HG02610 (cell line): ENCODE measurements around the gene PNLDC1.
"Not testable (repeated sequence)": the region's sequence is repeated elsewhere in the genome, so short reads cannot be mapped to it uniquely, and the experiment has no call there.

Source experiments
- ATAC-seq: cut with Tn5 transposase; IDR thresholded peaks from one replicate; pipeline ENCODE4 v1.9.1; 2021; ENCODE audit warnings: mild to moderate bottlenecking, moderate library complexity; ENCODE audit not compliant: unreplicated experiment

PNLDC1 gene

DNA sequence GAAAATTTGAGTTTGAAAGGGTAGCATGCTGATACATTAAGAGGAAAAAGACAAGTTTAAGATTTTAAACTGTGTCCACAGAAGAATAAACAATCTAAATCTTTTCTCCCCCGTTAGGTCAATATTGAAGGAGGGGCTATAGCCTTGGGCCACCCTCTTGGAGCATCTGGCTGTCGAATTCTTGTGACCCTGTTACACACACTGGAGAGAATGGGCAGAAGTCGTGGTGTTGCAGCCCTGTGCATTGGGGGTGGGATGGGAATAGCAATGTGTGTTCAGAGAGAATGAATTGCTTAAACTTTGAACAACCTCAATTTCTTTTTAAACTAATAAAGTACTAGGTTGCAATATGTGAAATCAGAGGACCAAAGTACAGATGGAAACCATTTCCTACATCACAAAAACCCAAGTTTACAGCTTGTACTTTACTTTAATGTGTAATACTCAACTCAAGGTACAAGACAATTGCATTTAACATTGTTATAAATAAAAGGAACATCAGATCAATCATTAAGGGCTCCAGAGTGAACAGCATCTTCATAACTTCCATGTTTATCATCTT lies 21.5 kb upstream of the PNLDC1 start:
- ATAC-seq, result no peak

DNA sequence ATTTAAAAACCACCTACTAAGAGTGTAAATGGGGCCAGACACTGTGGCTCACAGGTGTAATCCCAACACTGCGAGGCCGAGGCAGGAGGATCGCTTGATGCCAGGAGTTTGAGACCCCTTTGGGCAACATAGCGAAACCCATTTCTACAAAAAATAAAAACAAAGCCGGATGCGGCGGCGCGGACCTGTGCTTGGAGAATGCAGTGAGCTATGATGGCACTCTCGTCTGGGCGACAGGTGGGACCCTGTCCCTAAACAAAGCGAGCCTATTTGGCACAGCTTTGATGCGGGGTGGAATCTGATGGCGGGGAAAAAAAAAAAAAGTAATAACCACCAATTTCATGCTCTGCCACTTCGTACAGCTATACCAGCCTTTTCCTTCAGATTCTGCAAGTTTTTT lies 11.8 kb upstream of the PNLDC1 start:
- no peak for ATAC-seq

DNA sequence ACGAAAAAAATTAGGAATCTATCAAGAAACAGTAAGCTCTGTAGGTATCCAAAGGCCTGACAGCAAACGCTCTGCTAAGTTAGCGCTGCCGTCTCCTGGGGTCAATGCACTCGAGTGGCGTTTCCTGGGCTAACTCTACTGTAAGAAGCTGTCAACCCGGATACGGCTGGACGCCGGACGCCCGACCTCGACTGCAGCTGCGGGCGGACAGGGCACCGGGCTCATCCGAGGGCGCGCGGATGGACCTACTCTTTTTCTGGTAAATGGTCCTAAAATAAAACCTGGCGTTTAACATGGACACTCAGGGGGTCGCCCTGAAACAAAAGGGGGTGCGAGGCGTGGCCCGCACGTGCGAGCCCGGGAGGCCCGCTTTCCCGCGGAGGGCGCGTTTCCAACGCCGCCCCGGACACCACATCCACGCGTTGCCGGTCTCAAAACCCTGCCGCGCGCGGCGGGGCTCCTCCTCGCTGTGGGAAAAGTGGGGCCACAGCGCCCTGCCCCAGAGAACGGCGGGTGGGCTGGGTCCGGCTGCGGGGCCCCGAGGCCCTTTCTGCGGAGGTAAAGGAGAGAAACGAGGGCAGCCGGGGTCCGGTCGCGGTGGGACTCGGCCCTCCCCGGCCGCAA lies 11.2 kb upstream of the PNLDC1 start:
- no peak for ATAC-seq

DNA sequence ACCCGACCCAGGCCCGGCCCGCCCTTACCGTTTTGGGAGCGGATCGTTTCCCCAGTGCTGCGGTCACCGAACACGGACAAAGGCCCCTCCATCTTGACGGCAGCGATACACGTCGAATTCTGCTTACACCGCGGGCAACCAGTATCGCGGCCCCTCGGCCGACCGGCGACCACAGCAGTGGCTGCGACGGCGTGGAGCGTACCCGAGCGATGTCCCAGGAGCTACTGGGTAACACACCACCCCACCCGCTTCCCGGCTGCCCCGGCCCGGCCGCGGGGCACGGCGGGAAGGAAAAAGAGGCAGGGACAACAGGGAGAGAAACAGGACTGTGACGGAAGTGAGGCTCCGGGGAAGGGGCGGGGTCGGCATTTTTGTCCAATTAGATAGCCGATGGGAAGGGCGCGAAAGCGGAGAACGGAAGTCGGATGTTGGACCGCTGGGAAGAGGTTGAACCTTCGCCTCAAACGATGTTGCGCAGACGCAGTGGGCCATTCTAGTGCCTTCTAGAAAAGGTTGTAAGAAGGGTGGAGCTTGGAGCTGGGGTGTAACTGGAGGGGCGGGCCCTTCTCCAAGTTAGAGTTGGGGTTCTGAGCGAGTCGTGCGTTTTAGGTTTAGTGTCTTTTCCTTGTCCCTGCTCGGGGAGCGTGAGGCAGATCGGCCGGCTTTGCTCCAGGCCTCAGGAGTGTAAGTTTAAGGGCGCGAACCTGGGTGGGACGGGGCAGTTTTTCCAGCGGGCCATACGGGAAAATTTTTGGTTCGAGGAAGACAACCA lies 10.5 kb upstream of the PNLDC1 start, which contains the start of gene TCP1:
Gene TCP1, minus strand, starts transcription at position 226 of the 772 bp plus-strand sequence. Its CDS starts 134 bp downstream, at position 92.
- ATAC-seq, result peak; percentile 72

DNA sequence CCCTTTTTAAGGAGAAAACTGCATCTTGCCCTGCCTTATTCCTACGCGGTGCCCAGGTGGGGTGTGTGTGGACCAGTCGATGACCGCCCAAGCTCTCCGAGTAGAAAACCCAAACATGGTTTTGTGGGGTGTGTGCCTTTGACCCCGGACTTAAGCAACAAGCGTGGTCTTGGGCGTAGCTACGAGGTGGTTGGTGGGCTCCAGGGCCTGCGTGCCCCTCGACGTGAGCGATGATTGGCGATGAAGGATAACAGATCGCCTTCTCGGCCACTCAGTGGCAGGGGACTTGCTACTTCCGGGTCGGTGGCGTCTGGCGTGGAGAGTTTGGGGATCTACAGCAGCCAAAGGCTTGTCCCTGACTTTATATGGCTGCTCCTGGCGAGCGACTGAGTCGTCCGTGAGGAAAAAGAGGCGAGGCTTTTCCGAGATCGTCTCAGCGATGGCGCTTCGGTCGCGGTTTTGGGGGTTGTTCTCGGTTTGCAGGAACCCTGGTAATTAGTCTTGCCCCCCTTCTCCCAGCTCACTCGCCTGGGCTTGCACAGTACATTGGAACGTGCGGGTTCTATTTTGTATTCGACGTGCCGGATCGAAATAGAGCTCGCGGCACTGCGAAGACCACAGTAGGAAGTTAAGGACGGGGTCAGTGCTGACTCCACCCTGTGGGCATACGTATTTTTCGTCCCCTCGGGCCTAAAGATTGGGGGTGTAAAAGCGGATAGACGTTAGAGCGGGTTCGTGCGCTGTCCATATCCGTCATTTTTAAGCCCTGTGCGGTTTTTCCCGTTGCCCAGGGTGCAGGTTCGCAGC lies 9.7 kb upstream of the PNLDC1 start, which contains the start of gene MRPL18:
Gene MRPL18, plus strand, starts transcription at position 319 of the 807 bp plus-strand sequence. Its CDS starts 121 bp downstream, at position 440.
- peak; percentile 86 for ATAC-seq

DNA sequence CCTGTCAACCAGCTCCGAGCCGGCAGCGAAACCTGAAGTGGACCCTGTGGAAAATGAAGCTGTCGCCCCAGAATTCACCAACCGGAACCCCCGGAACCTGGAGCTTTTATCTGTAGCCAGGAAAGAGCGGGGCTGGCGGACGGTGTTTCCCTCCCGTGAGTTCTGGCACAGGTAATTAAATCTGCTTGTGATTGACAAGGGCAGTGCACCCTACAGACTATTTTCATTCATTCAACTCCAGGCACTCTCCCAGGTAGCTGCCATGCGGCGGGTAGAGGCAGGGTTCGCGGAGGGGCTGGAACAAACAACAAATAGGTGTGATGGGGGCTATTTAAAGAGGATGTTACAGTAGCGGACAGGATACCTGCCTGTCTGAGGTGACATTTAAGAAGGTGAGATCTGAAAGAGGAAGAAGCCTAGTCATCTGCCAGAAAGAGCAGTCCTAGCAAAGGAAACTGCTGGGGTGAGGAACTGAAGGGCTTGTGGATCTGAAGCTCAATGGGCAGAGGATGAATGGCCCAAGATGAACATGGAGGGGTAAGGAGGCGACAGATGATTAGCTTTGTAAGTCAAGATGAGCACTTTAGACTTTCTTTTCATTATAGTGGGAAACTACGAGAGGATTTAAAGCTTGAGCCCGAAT lies 9.0 kb upstream of the PNLDC1 start:
- no peak for ATAC-seq

DNA sequence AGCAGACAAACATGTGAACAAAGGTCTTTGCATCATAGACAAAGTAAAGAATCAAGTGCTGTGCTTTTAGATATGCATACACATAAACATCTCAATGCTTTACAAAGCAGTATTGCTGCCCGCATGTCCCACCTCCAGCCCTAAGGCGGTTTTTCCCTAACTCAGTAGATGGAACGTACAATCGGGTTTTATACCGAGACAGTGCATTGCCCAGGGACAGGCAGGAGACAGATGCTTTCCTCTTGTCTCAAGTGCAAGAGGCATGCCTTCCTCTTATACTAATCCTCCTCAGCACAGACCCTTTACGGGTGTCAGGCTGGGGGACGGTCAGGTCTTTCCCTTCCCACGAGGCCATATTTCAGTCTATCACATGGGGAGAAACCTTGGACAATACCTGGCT lies 5.1 kb upstream of the PNLDC1 start:
- not testable (repeated sequence) for ATAC-seq

DNA sequence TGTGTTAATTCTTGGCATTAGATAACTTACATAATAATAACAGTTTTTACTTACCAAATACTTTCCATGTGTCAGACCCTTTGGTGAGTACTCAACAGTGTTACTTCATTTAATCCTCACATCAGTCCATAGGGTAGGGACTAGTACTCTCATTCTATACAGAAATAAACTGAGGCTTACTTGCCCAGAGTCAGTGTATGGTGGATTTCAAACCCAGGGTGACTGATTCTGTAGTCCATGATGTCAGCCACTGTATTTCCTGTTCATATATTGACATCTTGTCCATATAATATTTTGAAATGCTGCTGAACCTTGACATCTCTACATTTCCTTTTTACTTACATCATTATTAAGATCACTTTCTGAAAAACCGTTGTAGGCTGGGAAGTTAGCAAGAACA lies 2.5 kb upstream of the PNLDC1 start:
- ATAC-seq, result no peak

DNA sequence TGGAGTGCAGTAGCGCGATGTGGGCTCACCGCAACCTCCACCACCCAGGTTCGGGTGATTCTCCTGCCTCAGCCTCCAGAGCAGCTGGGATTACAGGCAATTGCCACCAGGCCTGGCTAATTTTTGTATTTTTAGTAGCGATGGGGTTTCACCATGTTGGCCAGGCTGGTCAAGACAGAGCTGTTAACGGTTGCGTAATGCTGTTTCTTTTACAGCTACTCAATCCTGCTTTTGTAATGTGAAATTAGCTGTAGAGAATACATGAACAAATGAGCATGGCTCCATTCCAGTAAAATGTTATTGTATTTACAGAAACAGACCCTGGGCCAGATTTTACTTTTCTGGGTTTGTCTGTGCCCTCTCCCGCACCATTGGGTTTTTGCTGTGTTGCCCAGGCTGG lies 1.9 kb downstream of the PNLDC1 start:
- ATAC-seq, result no peak

DNA sequence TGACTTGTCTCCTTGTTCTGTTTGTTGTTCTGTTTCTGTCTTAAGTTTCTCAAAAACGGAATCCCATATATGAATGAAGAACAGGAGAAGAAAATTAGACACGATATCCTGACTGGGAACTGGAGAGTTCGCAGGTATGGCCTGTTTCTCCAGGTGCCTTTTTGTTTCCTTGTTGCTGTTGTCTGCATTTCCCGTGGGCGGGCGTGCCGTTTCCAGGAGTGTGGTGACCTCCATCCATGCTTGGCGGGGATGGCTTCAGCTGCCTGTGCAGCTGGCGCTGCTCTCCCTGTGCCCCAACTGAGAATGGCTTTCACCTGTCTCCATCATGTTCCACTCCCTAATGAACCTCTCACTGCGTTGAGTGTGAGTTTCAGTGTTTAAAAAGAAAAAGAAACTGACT lies 4.4 kb downstream of the PNLDC1 start:
- no peak for ATAC-seq

DNA sequence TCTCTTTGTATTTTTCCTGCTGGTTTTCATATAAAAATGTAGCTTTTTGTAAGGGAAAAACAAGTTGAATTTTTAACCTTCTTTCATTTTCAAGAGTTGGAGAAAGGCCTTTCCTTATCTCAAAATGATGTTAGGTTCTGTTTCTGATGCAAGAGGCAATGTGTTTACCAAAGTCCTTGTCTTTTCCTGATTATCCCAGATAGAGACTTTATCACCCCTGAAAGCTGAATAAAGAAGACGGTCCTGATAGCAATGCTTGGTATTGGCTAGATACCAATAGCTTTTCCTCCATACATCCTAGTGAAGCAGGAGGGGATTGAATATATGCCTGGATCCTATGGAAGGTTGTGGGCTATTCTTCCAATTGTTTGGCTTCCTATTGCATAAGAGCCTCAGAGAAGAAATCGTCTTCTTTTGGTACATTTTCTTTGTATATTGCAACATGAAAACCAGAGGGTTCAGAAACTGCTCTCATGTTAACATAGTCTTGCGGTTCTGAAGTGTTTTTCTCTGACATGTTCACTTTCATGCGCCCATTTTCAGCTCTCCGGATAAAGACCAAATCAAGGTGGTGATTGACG lies 5.5 kb downstream of the PNLDC1 start:
- ATAC-seq, result no peak

DNA sequence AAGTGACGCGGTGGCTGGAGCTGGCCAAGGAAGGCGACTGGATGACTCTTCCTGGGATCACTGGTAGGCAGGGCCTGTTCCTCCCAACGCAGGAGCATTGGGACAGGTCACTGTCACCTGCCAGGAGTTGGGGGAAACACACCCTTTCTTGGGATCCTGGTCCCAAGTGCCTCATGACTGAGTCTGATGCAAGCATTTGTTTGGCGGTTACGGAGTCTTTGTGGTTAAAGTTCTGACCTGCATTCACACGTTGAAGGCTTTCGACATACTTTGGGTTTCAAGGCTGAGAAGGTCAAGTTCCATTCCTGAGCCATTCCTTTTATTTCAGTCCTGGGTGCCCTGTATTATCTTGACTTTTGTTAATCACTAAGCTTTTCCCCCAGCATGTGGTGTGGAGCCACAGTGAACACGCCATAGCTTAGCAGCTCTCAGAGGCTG lies 6.0 kb downstream of the PNLDC1 start:
- ATAC-seq, result no peak

DNA sequence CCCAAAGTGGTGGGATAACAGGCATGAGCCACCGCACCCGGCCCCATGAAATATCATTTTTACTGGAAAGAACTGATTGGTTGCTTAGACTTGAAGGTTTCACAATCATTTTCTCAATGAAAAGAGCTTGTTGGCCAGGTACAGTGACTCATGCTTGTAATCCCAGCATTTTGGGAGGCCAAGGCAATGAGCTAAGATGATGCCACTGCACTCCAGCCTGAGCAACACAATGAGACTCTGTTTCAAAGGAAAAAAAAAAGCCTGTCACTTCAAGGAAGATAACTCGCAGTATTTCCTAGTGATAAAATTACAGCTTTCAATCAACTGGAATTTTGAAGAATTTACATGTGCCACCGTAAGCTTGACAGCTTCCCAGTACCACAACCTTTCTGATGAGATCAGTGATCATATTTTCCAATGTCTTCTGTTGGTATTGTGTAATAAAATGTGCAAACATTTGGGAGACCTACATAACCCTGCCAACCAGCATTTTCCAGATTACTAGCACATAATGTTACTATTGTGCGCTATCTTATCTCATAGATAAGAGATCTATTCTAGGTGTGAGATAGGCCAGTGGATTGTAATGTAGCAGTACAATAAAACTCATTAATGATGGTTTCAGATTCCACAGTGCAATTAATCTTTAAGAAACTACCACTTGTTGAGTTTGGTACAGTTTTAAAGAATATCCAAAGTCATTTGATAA lies 7.2 kb downstream of the PNLDC1 start:
- no peak for ATAC-seq

DNA sequence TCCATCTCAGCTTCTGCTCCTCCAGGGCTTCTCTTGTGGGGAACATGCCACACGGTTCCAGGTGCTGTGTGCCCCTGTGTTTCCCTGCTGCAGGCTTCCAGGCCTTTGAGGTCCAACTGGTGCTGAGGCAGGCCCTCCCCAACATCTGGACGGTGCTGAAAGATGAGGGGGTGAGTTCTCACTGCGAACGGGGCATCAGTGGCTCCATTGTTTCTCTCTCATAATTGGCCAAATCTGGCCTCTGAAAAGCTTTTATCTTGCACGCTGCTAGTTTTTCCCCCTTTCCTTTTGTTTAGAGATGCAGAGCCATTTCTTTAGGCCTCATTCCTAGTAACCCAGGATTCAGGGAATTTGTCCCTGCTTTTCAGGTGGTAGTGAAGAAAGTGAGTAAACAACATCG lies 8.6 kb downstream of the PNLDC1 start:
- no peak for ATAC-seq

DNA sequence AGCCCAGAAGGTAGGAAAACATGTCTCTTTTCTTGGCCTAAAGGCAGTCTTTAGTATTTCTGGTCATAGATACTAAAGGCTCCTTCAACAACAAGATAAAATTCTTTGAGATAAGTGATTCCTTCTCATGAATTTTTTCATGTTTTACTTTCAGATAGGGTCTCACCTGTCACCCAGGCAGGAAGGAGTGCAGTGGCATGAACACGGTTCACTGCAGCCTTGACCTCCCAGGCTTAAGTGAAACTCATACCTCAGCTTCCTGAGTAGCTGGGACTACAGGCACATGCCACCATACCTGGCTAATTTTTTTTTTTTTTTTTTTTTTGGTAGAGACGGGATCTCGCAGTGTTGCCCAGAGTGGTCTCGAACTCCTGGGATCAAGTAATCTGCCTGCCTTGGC lies 9.1 kb downstream of the PNLDC1 start:
- ATAC-seq, result no peak

DNA sequence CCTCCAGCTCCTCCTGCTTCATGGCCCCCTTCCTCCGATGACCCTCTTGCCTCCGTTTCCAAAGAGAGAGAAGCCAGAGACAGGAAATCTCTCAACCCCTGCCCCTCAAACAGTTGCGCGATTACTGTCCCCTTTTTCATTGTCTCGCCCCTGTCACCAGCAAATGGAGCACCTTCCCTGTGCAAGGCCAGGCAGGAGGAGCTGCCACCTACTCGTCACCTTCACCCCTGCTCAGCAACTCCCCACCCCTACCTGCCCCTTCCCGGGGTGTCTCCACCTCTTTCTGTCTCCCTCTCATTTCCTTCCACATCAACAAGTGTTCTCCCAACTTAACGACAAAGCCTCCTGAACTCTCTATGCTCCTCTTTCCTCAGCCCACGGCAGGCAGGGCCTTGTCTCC lies 13.7 kb downstream of the PNLDC1 start:
- ATAC-seq, result no peak

DNA sequence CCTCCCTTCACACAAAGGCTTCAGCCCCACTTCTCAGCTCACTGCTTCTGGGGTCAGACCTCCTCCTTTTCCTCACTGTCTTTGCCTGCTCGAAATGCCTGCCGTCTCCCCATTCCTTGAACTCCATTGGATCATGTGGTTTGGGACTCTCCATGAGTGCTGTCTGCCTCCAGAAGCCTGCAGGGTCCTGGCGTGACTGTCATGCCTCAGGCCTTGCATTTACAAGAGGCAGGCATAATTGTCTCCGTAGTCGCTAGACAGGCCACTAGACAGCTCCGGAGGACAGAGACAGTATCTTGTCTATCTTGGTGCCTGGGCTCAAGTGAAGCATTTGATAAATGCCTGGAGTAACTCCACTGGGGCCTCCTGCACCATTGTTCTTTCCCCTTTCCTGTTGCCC lies 15.3 kb downstream of the PNLDC1 start:
- ATAC-seq, result no peak

DNA sequence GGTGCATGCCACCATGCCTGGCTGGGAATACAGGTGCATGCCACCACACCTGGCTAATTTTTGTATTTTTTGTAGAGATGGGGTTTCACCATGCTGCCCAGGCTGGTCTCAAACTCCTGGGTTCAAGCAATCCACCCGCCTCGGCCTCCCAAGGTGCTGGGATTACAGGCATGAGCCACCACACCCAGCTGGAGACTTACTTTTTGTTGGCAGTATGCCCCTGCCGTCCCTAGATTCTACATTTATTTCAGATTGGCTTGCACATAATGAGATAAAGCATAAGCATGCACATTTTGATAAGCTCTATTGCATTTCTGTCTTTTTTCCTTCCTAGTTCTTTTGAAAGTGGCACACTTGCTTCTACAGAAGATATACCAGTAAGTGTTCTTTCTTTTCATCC lies 16.7 kb downstream of the PNLDC1 start:
- ATAC-seq, result not testable (repeated sequence)

DNA sequence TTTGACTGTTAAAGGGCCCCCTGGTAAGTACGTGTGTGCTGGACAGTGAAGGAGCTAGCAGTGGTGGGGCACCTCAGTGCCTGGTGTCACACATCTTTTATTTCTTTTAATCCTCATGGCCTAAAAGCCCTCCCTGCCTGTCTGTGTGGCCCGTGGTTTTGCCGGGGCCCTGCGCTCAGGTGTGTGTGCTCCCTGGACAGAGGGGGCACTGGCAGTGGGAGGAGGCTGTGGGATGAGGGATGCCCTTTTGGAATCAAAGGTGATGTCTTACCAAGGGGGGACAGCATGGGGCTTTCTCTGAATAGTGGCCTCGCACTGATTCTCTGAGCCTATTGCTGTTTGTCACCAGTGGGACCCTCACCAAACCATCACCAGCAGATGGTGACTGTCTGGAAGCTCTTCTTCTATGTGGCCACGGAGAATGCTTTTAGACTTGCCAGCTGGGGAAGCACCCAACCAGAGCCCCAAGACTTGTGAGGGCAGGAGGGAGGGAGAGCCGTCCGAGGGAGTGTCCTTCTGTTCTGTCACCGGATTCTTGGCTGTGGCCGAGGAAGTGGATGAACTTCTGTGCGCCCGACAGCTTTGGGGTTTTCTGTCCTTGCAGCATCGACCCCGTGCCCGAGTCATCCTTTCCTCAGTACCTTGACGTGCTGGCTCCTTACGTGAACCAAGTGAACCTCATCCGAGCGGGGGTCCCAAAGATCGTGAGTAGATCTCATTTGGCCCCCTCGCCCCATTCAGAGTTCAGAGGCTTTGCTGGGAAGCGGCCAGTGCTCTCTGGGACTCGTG lies 18.1 kb downstream of the PNLDC1 start:
- no peak for ATAC-seq
